K562 (cell line): ENCODE measurements around the gene SUPT5H. TPM values are rescaled to one million over a fixed set of nuclear protein-coding genes. Genes with fewer than 3 reads are reported as not detected.

Source experiments
- ASH1L ChIP-seq: fragments of 450-650 bp; IDR thresholded peaks from 2 replicates; pipeline ENCODE4 v1.6.1; 2018; ENCODE audit warnings: borderline replicate concordance, mild to moderate bottlenecking, low read depth; ENCODE audit not compliant: partially characterized antibody
- CC2D1A ChIP-seq: fragments of 450-650 bp; IDR thresholded peaks from 2 replicates; pipeline ENCODE4 v1.6.1; 2017; ENCODE audit warnings: mild to moderate bottlenecking
- DPF2 ChIP-seq: fragments of 450-650 bp; IDR thresholded peaks from 2 replicates; pipeline ENCODE4 v1.6.1; 2016
- FOS ChIP-seq: IDR thresholded peaks from 3 replicates; pipeline ENCODE4 v1.6.1; 2011; ENCODE audit not compliant: insufficient read length; ENCODE audit errors: extremely low read depth
- FOXJ3 ChIP-seq: sonication (generic); formaldehyde crosslinking; IDR thresholded peaks from 2 replicates; pipeline ENCODE4 v1.4.0; 2020; ENCODE audit warnings: mild to moderate bottlenecking, missing genetic modification reagents
- GABPA ChIP-seq: fragments of 200-800 bp; sonication (Bioruptor generic); conservative IDR thresholded peaks from 2 replicates; pipeline ENCODE4 v1.6.1; 2016; ENCODE audit warnings: low read depth, missing genetic modification characterization, missing compliant biosample characterization
- HMG20B ChIP-seq: fragments of 250-450 bp; sonication (Bioruptor Pico); IDR thresholded peaks from 2 replicates; pipeline ENCODE4 v1.5.0; 2021; ENCODE audit warnings: mild to moderate bottlenecking
- HNRNPH1 ChIP-seq: fragments of 200-400 bp; formaldehyde crosslinking; optimal IDR thresholded peaks from 2 replicates; pipeline ENCODE3; 2017; ENCODE audit warnings: low read depth, mild to moderate bottlenecking, low read length, moderate library complexity
- HOXB6 ChIP-seq: fragments of 250-450 bp; sonication (Bioruptor Pico); IDR thresholded peaks from 2 replicates; pipeline ENCODE4 v1.5.1; 2022; ENCODE audit warnings: mild to moderate bottlenecking, borderline replicate concordance
- HSF4 ChIP-seq: fragments of 250-450 bp; sonication (Bioruptor Pico); IDR thresholded peaks from 2 replicates; pipeline ENCODE4 v2.1.2; 2022; ENCODE audit warnings: mild to moderate bottlenecking, moderate library complexity, borderline replicate concordance
- MBD2 ChIP-seq: sonication (generic); IDR thresholded peaks from 2 replicates; pipeline ENCODE4 v1.6.1; 2016; ENCODE audit warnings: low read depth, borderline replicate concordance
- MEF2D ChIP-seq: conservative IDR thresholded peaks from 2 replicates; pipeline ENCODE4 v1.6.1; 2016; ENCODE audit warnings: low read depth, missing genetic modification characterization, missing compliant biosample characterization
- NR2C1 ChIP-seq, 2 experiments: fragments of 450-650 bp; IDR thresholded peaks; 2 replicates each; pipeline ENCODE4 v1.6.1; 2017; ENCODE audit warnings: mild to moderate bottlenecking in 2 of 2, antibody characterized with exemption in 1 of 2, inconsistent platforms in 1 of 2, missing compliant biosample characterization in 1 of 2, missing genetic modification characterization in 1 of 2
- PHB ChIP-seq: fragments of 250-450 bp; sonication (Bioruptor Pico); IDR thresholded peaks from 2 replicates; pipeline ENCODE4 v1.5.0; 2021
- POLR3G ChIP-seq: IDR thresholded peaks from 2 replicates; pipeline ENCODE4 v1.6.1; 2011; ENCODE audit not compliant: insufficient read length, insufficient replicate concordance; ENCODE audit errors: extremely low read depth
- RBM25 ChIP-seq: fragments of 200-400 bp; formaldehyde crosslinking; IDR thresholded peaks from 2 replicates; pipeline ENCODE4 v1.6.1; 2018; ENCODE audit warnings: low read length, low read depth, moderate library complexity; ENCODE audit not compliant: severe bottlenecking
- SMC3 ChIP-seq: conservative IDR thresholded peaks from 2 replicates; pipeline ENCODE4 v1.6.1; 2011; ENCODE audit warnings: low read depth, low read length, improper control_type of control experiment; ENCODE audit not compliant: insufficient read depth
- SUPT5H ChIP-seq: fragments of 450-650 bp; IDR thresholded peaks from 2 replicates; pipeline ENCODE4 v1.6.1; 2016
- XRCC4 ChIP-seq: IDR thresholded peaks from one replicate; pipeline ENCODE4 v1.6.1; 2011; ENCODE audit not compliant: insufficient read depth, insufficient read length; ENCODE audit errors: extremely low read depth
- polyA plus RNA-seq, 8 experiments: library from polyadenylated mRNA; depleted of rRNA in 4 of 8; stranded (reverse) in 5 of 8; unstranded in 3 of 8; fragments of >200 nt; fragmentation: Nextera tagmentation in 2 of 8; fragmentation: Illumina TruSeq in 1 of 8; extraction: Ambion mirVana in 2 of 8; extraction: Trizol in 1 of 8; gene quantifications; 2 replicates each; pipeline versions ENCODE4 v1.2.1 to v1.2.3, GENCODE V29; 2011 to 2014; ENCODE audit warnings: inconsistent platforms in 1 of 8, missing spikeins in 1 of 8
- total RNA-seq, 7 experiments: library from RNA; depleted of rRNA in 6 of 7; stranded (reverse); fragments of >200 nt in 6 of 7; fragmentation: Illumina TruSeq in 2 of 7; extraction: Trizol in 2 of 7; gene quantifications; 2 replicates each; pipeline versions ENCODE4 v1.2.1 to v1.2.3, GENCODE V29; 2011 to 2021; ENCODE audit warnings: low replicate concordance in 1 of 7
- TF ChIP-seq, protein P1 (sequence below): fragments of 450-650 bp; conservative IDR thresholded peaks from 2 replicates; pipeline ENCODE4 v1.6.1; 2016; ENCODE audit warnings: missing genetic modification characterization, low read depth, mild to moderate bottlenecking, missing compliant biosample characterization, moderate library complexity
- TF ChIP-seq, protein P2 (sequence below): IDR thresholded peaks from 2 replicates; pipeline ENCODE4 v1.6.1; 2011; ENCODE audit not compliant: insufficient read length; ENCODE audit errors: extremely low read depth
- TF ChIP-seq, protein P3 (sequence below): fragments of 450-650 bp; formaldehyde crosslinking; IDR thresholded peaks from 2 replicates; pipeline ENCODE4 v1.4.0; 2022; ENCODE audit warnings: missing genetic modification characterization

The SUPT5H gene
- total and polyA plus RNA-seq, 9 of the 15 experiments (the other 6 are each of a cell fraction or from before 2014, with no cell fraction given): 13.3 to 85.9 (median 35.9) TPM

DNA sequence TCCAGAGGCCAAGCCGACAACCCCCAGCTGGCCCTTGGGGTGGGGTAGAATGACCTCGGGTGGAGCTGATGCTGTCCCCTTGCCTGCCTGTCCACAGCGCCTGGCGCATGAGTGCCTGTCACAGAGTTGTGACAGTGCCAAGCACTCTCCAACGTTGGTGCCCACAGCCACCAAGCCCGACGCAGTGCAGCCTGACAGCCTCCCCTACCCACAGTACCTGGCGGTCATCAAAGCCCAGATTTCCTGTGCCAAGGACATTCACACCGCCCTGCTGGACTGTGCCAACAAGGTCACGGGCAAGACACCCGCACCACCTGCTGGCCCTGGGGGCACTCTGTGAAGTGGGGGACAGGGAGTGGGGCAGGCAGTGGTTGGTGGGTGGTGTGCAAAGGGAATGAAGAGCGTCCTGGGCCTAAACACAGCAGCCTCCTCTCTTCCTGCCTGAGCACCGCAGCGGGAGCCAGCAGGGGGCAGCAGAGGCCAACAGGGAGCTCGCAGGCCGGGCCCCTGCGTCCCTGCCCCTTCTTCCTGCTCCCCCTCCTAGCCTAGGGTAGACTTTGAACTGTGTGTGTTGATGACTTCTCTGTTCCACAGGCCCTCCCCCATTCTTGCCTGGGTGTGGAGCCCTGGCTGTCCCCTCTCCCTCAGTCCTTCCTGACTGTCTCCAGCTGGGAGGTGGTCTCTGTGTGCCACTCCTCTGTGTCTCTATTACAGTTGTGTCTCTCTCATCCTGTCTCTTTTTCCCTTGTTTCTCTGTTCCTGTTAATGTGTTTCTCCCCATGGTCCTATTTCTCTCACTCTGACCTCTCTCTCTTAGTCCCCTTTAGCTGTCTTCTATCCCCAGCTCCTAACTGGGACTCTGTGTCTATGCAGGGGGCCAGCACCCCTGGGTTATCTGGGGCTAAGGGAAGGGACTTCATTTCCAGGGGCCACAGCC lies 47.8 kb upstream of the SUPT5H start (continued):
- TF ChIP-seq, protein P1, sequence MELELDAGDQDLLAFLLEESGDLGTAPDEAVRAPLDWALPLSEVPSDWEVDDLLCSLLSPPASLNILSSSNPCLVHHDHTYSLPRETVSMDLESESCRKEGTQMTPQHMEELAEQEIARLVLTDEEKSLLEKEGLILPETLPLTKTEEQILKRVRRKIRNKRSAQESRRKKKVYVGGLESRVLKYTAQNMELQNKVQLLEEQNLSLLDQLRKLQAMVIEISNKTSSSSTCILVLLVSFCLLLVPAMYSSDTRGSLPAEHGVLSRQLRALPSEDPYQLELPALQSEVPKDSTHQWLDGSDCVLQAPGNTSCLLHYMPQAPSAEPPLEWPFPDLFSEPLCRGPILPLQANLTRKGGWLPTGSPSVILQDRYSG (tag): no peak
- peak; percentile 92 for TF ChIP-seq CC2D1A
- peak; percentile 99 for TF ChIP-seq SMC3
- TF ChIP-seq HMG20B (CRISPR knock-in tag): no peak
- no peak for TF ChIP-seq MEF2D (tag)
- TF ChIP-seq RBM25: no peak
- TF ChIP-seq POLR3G: no peak
- TF ChIP-seq FOS: no peak
- TF ChIP-seq, protein P2, sequence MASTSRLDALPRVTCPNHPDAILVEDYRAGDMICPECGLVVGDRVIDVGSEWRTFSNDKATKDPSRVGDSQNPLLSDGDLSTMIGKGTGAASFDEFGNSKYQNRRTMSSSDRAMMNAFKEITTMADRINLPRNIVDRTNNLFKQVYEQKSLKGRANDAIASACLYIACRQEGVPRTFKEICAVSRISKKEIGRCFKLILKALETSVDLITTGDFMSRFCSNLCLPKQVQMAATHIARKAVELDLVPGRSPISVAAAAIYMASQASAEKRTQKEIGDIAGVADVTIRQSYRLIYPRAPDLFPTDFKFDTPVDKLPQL: no peak
- TF ChIP-seq DPF2: peak; percentile 24; the same call in 1 of the 2 replicates
- TF ChIP-seq NR2C1 (IDR thresholded peaks at IDR 0.05): no peak
- TF ChIP-seq NR2C1 (tag; IDR thresholded peaks at IDR 0.05): no peak
- TF ChIP-seq PHB: no peak; the same call in 1 of the 2 replicates
- no peak for TF ChIP-seq HSF4 (CRISPR knock-in tag)
- TF ChIP-seq ASH1L: no peak
- TF ChIP-seq XRCC4: no peak
- TF ChIP-seq MBD2: no peak
- no peak for TF ChIP-seq FOXJ3 (CRISPR knock-in tag)
- TF ChIP-seq SUPT5H: no peak
- TF ChIP-seq HNRNPH1: no peak
- no peak for TF ChIP-seq HOXB6 (CRISPR knock-in tag)
- TF ChIP-seq GABPA (tag): peak; percentile 30; the same call in 1 of the 2 replicates
- TF ChIP-seq, protein P3, sequence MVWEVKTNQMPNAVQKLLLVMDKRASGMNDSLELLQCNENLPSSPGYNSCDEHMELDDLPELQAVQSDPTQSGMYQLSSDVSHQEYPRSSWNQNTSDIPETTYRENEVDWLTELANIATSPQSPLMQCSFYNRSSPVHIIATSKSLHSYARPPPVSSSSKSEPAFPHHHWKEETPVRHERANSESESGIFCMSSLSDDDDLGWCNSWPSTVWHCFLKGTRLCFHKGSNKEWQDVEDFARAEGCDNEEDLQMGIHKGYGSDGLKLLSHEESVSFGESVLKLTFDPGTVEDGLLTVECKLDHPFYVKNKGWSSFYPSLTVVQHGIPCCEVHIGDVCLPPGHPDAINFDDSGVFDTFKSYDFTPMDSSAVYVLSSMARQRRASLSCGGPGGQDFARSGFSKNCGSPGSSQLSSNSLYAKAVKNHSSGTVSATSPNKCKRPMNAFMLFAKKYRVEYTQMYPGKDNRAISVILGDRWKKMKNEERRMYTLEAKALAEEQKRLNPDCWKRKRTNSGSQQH (CRISPR knock-in tag): no peak
